AG04449 (cell line): ENCODE data around the gene ARFGAP2.
A peak's percentile ranks its signal among the peaks of the same experiment; 100 is the strongest.

ENCODE experiments used
- CTCF ChIA-PET: fragments of 350-600 bp; formaldehyde crosslinking; extraction: SDS; loops from one replicate; lab custom pipeline; 2021; ENCODE audit warnings: antibody characterized with exemption; lab: Yijun Ruan, JAX
- POLR2A ChIA-PET: fragments of 400-600, 350-600 bp; formaldehyde crosslinking; extraction: SDS; loops from one replicate; lab custom pipeline; 2020; ENCODE audit warnings: antibody characterized with exemption, inconsistent platforms; lab: Yijun Ruan, JAX
- DNase-seq: peaks from one replicate; pipeline ENCODE4 v3.0.0-alpha.2; 2010; ENCODE audit warnings: low read depth, low spot score
- H3K4me3 ChIP-seq: 2 replicates; pipeline ENCODE4 v1.5.1; 2011; ENCODE audit warnings: low read depth, mild to moderate bottlenecking, control low read depth, low read length
- CTCF ChIP-seq: IDR thresholded peaks from one replicate; pipeline ENCODE4 v1.5.1; 2011; ENCODE audit warnings: mild to moderate bottlenecking, moderate library complexity, low read length, control low read depth, inconsistent platforms; ENCODE audit not compliant: insufficient read depth; ENCODE audit errors: missing control alignments

The ARFGAP2 gene

DNA sequence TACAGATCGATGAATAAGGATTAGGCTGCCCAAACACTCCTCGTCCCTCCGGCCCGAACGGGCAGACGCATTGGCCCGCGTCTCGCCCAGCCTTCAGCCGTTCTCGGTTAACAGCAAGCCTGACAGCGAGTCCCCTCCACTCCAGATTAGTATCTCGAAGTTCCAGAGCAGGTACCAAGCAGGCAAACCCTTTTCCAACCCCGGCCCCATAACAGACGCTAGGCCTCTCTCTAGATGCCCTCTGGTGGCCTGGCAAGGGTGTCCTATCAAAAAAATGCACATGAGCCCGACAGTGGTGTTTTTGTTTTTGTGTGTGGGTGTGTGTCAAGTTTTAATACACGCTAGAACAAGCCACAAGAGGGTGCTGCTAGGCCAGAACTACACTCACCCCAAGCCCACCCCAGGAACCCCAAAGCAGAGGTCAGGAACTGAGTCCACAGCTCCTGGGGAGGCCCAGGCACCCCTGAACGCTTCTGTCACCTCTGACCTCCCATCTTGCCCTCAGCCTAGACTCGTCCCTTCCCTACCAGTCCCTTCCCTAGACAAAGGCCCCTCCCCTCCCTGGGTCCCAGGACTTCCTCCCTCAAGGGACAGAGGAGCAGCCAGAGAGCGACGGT, 658 bp upstream of the ARFGAP2 start:
- H3K4me3 ChIP-seq, result peak overlapping the region; percentile 62
- no peak for DNase-seq
- peak; percentile 60 for TF ChIP-seq CTCF
- POLR2A ChIA-PET, result interaction anchor here (0.6 kb wide), 1 partner anchor 29 kb away, joined by 3 read pairs; no protein-coding TSS in a partner anchor
- CTCF ChIA-PET, result interaction anchor here (0.7 to 11.2 kb wide), 29 partner anchors 8 to 351 kb away, joined by 3 to 108 read pairs (median 6); partner anchors contain the start of genes ACP2, DDB2, MYBPC3 and NR1H3

DNA sequence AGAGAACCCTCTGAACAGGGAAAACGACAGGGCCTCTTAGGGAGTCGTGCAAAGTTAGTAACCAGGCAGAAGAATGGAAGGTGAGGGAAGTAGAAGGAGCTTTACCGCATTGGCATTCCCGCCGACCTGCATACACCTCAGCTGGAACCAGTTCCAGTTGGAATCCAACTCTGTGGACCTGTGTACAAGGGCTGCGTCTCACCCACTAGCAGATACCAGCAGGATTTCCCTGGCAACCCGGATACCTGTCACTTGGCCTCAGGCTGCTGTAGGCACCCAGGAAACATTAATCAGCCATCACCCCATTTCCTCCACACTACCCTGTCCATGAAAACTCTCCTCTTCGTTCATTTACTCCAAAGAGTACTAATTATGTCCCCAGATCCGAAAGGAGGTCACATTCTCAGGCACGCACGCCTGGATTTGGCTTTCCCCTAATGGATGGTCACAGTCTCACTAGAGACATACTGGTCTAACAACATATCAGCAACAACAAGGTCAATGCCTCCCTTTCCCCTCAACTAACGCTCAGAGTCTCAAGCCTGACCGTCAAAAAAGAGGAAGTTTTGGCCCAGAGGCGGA, 842 bp downstream of the ARFGAP2 start:
- ChIA-PET CTCF (interaction anchor here (1.3 to 11.2 kb wide), 4 partner anchors 9 to 176 kb away, joined by 4 to 99 read pairs (median 48); partner anchors contain the start of gene MYBPC3), POLR2A (no interaction called here)
- peak overlapping the region; percentile 98 for H3K4me3 ChIP-seq
- DNase-seq, result no peak
- TF ChIP-seq CTCF, result no peak

GRCh38 chr11:47172740-47173336, 3.8 kb downstream of the ARFGAP2 start:
- CTCF ChIA-PET, result interaction anchor here (0.9 to 11.2 kb wide), 5 partner anchors 10 to 182 kb away, joined by 3 to 88 read pairs (median 8); partner anchors contain the start of gene DDB2
- POLR2A ChIA-PET, result no interaction called here
- no peak overlapping the region for H3K4me3 ChIP-seq
- DNase-seq, result no peak
- no peak for TF ChIP-seq CTCF

DNA sequence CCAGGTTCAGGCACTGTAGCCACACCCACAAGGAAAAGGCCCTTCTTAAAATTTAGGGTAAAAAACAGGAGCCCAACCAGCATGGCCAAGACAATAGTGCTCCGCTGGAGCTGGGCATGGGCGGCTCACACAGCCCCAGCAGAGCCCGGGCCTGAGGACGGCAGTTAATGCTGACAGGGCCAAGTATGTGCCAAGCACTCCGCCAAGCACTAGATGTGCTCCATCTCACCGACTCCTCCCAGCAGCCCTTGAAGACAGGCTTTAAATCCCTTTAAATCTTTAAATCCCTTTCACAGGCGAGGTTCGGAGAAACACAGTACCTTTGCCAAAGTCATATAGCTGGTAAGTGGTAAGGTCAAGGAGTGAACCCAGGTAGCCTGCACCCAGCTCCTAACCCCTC, 4.8 kb downstream of the ARFGAP2 start:
- TF ChIP-seq CTCF, result no peak
- ChIA-PET POLR2A (no interaction called here), CTCF (interaction anchor here (0.9 to 11.2 kb wide), 7 partner anchors 9 to 183 kb away, joined by 3 to 88 read pairs (median 5); partner anchors contain the start of genes DDB2 and NR1H3)
- H3K4me3 ChIP-seq, result no peak overlapping the region
- no peak for DNase-seq

- POLR2A ChIA-PET, result interaction anchor here (0.5 kb wide), 1 partner anchor 305 kb away, joined by 3 read pairs; no protein-coding TSS in a partner anchor
- DNase-seq, result no peak
- TF ChIP-seq CTCF, result no peak
- CTCF ChIA-PET, result interaction anchor here (0.9 to 11.2 kb wide), 5 partner anchors 8 to 183 kb away, joined by 3 to 88 read pairs (median 8); partner anchors contain the start of gene NR1H3
- no peak overlapping the region for H3K4me3 ChIP-seq
Observed at GRCh38 chr11:47171061-47171838, 5.4 kb downstream of the ARFGAP2 start.
